PC-3 (cell line): ENCODE data around the gene TSKU. TPM values are rescaled to one million over a fixed set of nuclear protein-coding genes. Genes with fewer than 3 reads are reported as not detected.

ENCODE experiments used
- ATAC-seq: fragments of 200-7000 bp; cut with Tn5 transposase; 2 replicates; pipeline ENCODE4 v1.9.1; 2020; ENCODE audit warnings: mild to moderate bottlenecking, moderate library complexity
- BruUV-seq: library from RNA; stranded (reverse); fragments of 400-500 nt; replicated peaks from 2 replicates; lab custom pipeline; 2021; lab: Mats Ljungman, UMichigan
- CTCF ChIA-PET: fragments of 300-600 bp; sonication (Branson Sonifier 250); formaldehyde crosslinking; loops from one replicate; lab custom pipeline; 2022; ENCODE audit warnings: antibody characterized with exemption; lab: Charles Lee
- POLR2A ChIA-PET: fragments of 300-600 bp; sonication (Branson Sonifier 250); formaldehyde crosslinking; loops from one replicate; lab custom pipeline; 2022; ENCODE audit warnings: antibody characterized with exemption; ENCODE audit not compliant: unreplicated experiment; lab: Charles Lee
- DNase-seq: peaks from one replicate; pipeline ENCODE4 v3.0.0-alpha.2; 2015
- H2AFZ ChIP-seq: fragments of 300-600 bp; sonication (generic); 2 replicates; pipeline ENCODE4 v1.6.0; 2016; ENCODE audit warnings: antibody characterized with exemption, low read length
- H3F3A ChIP-seq: fragments of 300-600 bp; sonication (generic); one replicate; pipeline ENCODE4 v1.6.0; 2017; ENCODE audit warnings: antibody characterized with exemption, low read length, control low read depth, mild to moderate bottlenecking; ENCODE audit not compliant: unreplicated experiment
- H3K27ac ChIP-seq: fragments of 300-600 bp; sonication (generic); 2 replicates; pipeline ENCODE4 v1.5.1; 2016; ENCODE audit warnings: mild to moderate bottlenecking, low read length
- H3K27me3 ChIP-seq: fragments of 300-600 bp; sonication (generic); 2 replicates; pipeline ENCODE4 v1.6.1; 2016; ENCODE audit warnings: low read length, mixed read lengths
- H3K36me3 ChIP-seq: fragments of 300-600 bp; sonication (generic); 2 replicates; pipeline ENCODE4 v1.6.1; 2016; ENCODE audit warnings: low read depth, mixed run types, low read length, mixed read lengths
- H3K4me1 ChIP-seq: fragments of 300-600 bp; sonication (generic); 2 replicates; pipeline ENCODE4 v1.5.1; 2016; ENCODE audit warnings: low read length; ENCODE audit not compliant: insufficient read depth
- H3K4me2 ChIP-seq: fragments of 300-600 bp; sonication (generic); 2 replicates; pipeline ENCODE4 v1.6.0; 2016; ENCODE audit warnings: low read length
- H3K4me3 ChIP-seq: fragments of 300-600 bp; sonication (generic); 2 replicates; pipeline ENCODE4 v1.5.1; 2016; ENCODE audit warnings: mild to moderate bottlenecking, low read length, mixed read lengths
- H3K79me2 ChIP-seq: fragments of 300-600 bp; sonication (generic); 2 replicates; pipeline ENCODE4 v1.6.1; 2017; ENCODE audit warnings: low read length, mixed read lengths
- H3K9ac ChIP-seq: fragments of 300-600 bp; sonication (generic); 2 replicates; pipeline ENCODE4 v1.6.0; 2016; ENCODE audit warnings: mild to moderate bottlenecking, low read length
- H3K9me2 ChIP-seq: fragments of 300-600 bp; sonication (generic); replicated peaks from 2 replicates; pipeline ENCODE4 v1.6.1; 2016; ENCODE audit warnings: mixed run types, low read length, mixed read lengths
- H3K9me3 ChIP-seq: fragments of 300-600 bp; sonication (generic); 2 replicates; pipeline ENCODE4 v1.6.1; 2016; ENCODE audit warnings: low read length, mixed read lengths
- H4K20me1 ChIP-seq: fragments of 300-600 bp; sonication (generic); 2 replicates; pipeline ENCODE4 v1.6.1; 2016; ENCODE audit warnings: low read length, mixed read lengths
- EZH2 ChIP-seq: fragments of 300-600 bp; sonication (generic); IDR thresholded peaks from one replicate; pipeline ENCODE4 v1.6.1; 2017; ENCODE audit warnings: antibody characterized with exemption, mild to moderate bottlenecking, low read length; ENCODE audit not compliant: unreplicated experiment
- EZH2phosphoT487 ChIP-seq: fragments of 300-600 bp; sonication (generic); IDR thresholded peaks from 2 replicates; pipeline ENCODE4 v1.6.1; 2018; ENCODE audit warnings: mild to moderate bottlenecking, antibody characterized with exemption, low read length, borderline replicate concordance
- intact Hi-C: fragments of 100-400 bp; cut with micrococcal nuclease; formaldehyde crosslinking; loops from 2 replicates; pipeline ENCODE4 v1.9.0; 2023
- total RNA-seq: library from RNA; depleted of rRNA; stranded (reverse); fragments of >200 nt; gene quantifications from 2 replicates; pipeline ENCODE4 v1.2.3, GENCODE V29; 2014
- TF ChIP-seq, protein P1 (sequence below): fragments of 300-600 bp; sonication (generic); conservative IDR thresholded peaks from 2 replicates; pipeline ENCODE4 v1.5.1; 2017; ENCODE audit warnings: antibody characterized with exemption, low read depth, mild to moderate bottlenecking, low read length

The TSKU gene
- total RNA-seq, 1 experiment from 2014 or later = 32.1 TPM

DNA sequence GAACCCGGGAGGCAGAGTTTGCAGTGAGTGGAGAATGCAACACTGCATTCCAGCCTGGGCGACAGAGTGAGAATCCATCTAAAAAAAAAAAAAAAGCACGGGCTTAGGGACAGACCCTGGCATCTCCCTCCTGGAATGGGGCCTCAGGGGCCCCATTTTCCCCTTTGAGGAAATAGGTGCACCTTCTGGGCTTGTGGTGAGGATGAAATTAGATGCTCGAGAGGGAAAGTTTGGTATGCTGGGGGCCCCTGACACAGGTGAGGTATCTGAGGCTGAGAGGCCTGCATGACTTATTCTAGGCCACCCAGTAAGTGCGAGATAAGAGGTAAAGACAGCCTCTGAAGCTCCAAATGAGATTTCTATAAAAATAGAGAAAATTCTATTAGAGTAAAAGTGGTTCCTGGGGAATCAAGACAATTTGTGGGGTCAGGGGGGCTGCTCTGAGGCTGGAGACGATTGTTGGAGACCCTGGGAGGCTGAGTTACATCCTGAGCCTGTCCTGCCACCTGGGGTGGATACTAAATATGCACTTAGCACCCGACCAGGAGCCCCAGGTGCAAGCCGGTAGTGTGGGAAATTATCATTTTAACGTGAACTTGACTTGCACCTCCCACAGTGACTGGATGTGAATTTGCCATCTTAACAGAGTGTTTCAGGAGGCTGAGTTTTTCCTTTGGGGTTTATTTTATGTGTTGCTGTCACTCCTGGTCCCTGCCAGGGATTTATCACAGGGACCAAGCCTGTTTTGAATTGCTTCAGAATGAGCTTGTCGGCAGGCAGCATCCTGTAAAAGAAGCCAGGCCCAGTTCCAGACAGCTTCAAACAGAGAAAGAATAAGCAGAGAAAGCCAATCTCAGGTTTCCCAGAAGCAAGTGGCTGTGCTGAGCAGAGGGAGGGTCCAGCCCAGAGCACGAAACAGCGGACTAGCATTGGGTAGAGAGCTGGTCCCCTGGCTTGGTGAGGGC is 48.4 kb upstream of the TSKU start:
- intact Hi-C loops = loop anchor here (1.0 to 5.0 kb wide), 4 partner anchors 48 to 312 kb away; partner anchors contain the start of gene TSKU
- Histone ChIP-seq H3K27ac (no peak overlapping the region), H3K27me3 (no peaks in the 10 kb centered on the region), H3K79me2 (no peaks in the 10 kb centered on the region), H3K4me3 (no peak overlapping the region), H3K9me2 (no peaks in the 10 kb centered on the region), H3K36me3 (no peaks in the 10 kb centered on the region), H4K20me1 (no peaks in the 10 kb centered on the region), H3K4me1 (no peaks in the 10 kb centered on the region), H3K9me3 (no peaks in the 10 kb centered on the region), H3K4me2 (no peak overlapping the region), H2AFZ (no peak overlapping the region), H3F3A (no peaks in the 10 kb centered on the region), H3K9ac (no peak overlapping the region)
- CTCF ChIA-PET = interaction anchor here (0.6 to 2.9 kb wide), 14 partner anchors 13 to 311 kb away, joined by 3 to 52 read pairs (median 5); no protein-coding TSS in a partner anchor
- no TSS peak for BruUV-seq
- TF ChIP-seq EZH2 (no peak), EZH2phosphoT487 (no peak)
- ATAC-seq (no peak), DNase-seq (no peak)
- POLR2A ChIA-PET = interaction anchor here (0.6 to 0.7 kb wide), 3 partner anchors 63 to 140 kb away, joined by 3 to 5 read pairs (median 4); no protein-coding TSS in a partner anchor

DNA sequence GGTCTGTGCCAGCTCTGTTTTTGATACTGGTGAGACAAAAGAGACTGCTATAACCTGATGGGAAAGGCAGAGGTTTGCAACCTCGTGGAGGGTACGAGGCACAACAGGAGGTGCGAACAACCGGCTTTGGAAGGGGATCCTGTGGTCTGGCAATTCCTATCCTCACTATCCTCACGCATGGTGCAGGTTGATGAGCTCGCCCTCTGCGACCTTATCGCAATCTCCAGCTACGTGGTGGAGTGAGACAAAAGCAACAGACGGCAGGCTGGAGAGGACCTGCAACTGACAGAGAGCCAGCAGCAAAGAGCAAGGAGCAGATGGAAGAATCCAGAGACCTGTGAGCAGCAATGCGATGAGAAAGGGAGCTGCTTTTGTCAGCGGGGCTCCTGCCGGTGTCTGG is 47.3 kb upstream of the TSKU start:
- ATAC-seq (no peak), DNase-seq (no peak)
- TF ChIP-seq EZH2phosphoT487 = no peak
- no peak for TF ChIP-seq EZH2
- TF ChIP-seq, protein P1, sequence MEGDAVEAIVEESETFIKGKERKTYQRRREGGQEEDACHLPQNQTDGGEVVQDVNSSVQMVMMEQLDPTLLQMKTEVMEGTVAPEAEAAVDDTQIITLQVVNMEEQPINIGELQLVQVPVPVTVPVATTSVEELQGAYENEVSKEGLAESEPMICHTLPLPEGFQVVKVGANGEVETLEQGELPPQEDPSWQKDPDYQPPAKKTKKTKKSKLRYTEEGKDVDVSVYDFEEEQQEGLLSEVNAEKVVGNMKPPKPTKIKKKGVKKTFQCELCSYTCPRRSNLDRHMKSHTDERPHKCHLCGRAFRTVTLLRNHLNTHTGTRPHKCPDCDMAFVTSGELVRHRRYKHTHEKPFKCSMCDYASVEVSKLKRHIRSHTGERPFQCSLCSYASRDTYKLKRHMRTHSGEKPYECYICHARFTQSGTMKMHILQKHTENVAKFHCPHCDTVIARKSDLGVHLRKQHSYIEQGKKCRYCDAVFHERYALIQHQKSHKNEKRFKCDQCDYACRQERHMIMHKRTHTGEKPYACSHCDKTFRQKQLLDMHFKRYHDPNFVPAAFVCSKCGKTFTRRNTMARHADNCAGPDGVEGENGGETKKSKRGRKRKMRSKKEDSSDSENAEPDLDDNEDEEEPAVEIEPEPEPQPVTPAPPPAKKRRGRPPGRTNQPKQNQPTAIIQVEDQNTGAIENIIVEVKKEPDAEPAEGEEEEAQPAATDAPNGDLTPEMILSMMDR = no peak
- Histone ChIP-seq H3K4me3 (no peak overlapping the region), H4K20me1 (no peaks in the 10 kb centered on the region), H2AFZ (no peak overlapping the region), H3K4me2 (no peak overlapping the region), H3K9me3 (no peaks in the 10 kb centered on the region), H3K9me2 (no peaks in the 10 kb centered on the region), H3K9ac (no peak overlapping the region), H3F3A (no peaks in the 10 kb centered on the region), H3K4me1 (no peaks in the 10 kb centered on the region), H3K27ac (no peak overlapping the region), H3K36me3 (no peaks in the 10 kb centered on the region), H3K27me3 (no peaks in the 10 kb centered on the region), H3K79me2 (no peaks in the 10 kb centered on the region)
- BruUV-seq = no TSS peak
- intact Hi-C loops = loop anchor here (2.0 kb wide), 1 partner anchor 311 kb away; no protein-coding TSS in a partner anchor
- ChIA-PET CTCF (interaction anchor here (1.3 to 2.9 kb wide), 2 partner anchors 14 to 183 kb away, joined by 7 to 52 read pairs; no protein-coding TSS in a partner anchor), POLR2A (no interaction called here)

DNA sequence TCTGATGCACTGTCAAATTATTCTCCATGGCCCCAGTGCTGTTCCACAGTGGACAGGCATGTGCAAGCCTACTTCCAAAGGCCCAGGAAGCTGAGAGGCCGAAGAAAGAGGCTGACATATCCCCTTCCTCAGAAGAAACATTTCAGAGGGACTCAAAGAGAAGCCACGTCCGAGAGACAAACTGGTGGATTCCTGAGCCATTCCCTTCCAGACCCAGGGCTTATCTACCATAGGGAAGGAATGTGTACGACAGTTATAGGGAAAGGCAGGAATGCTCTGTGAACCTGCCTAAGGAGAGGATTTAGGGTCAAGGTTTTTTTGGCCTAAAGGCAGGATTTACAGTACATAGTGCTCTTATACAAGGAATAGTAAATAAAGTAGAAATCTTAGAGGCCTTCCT is 46.9 kb upstream of the TSKU start:
- ChIA-PET CTCF (interaction anchor here (1.3 to 2.9 kb wide), 2 partner anchors 14 to 183 kb away, joined by 7 to 52 read pairs; no protein-coding TSS in a partner anchor), POLR2A (no interaction called here)
- DNase-seq = no peak
- Histone ChIP-seq H4K20me1 (no peaks in the 10 kb centered on the region), H3K36me3 (no peaks in the 10 kb centered on the region), H3K9ac (no peak overlapping the region), H3K4me3 (no peak overlapping the region), H3K79me2 (no peaks in the 10 kb centered on the region), H3K4me2 (no peak overlapping the region), H3F3A (no peaks in the 10 kb centered on the region), H2AFZ (no peak overlapping the region), H3K9me2 (no peaks in the 10 kb centered on the region), H3K9me3 (no peaks in the 10 kb centered on the region), H3K27me3 (no peaks in the 10 kb centered on the region), H3K4me1 (no peaks in the 10 kb centered on the region), H3K27ac (no peak overlapping the region)
- intact Hi-C loops = no loop called here
- TF ChIP-seq EZH2 = no peak
- TF ChIP-seq, protein P1 = no peak
- TF ChIP-seq EZH2phosphoT487 = no peak
- BruUV-seq = no TSS peak
- no peak for ATAC-seq
